ENCODE data around the gene NEO1.

NEO1 gene

GRCh38 chr15:73021139-73021621 is 31.1 kb upstream of the NEO1 start:
- DNase-seq (ENCODE audit: low read depth), result no peak
- H3K4me3 ChIP-seq (ENCODE audit: control insufficient read depth, low read depth, low read length), result no peak overlapping the region
- TF ChIP-seq CTCF (IDR thresholded peaks at IDR 0.05; ENCODE audit: control insufficient read depth, insufficient read depth, low read depth, low read length, missing control alignments), result no peak

- no peak overlapping the region for H3K4me3 ChIP-seq (ENCODE audit: control insufficient read depth, low read depth, low read length)
- TF ChIP-seq CTCF (IDR thresholded peaks at IDR 0.05; ENCODE audit: control insufficient read depth, insufficient read depth, low read depth, low read length, missing control alignments), result no peak
- DNase-seq (ENCODE audit: low read depth), result no peak
These were observed 30.1 kb upstream of the NEO1 start for GRCh38 chr15:73022161-73022560.

GRCh38 chr15:73023071-73023470 is 29.2 kb upstream of the NEO1 start:
- no peak overlapping the region for H3K4me3 ChIP-seq (ENCODE audit: control insufficient read depth, low read depth, low read length)
- no peak for DNase-seq (ENCODE audit: low read depth)
- TF ChIP-seq CTCF (IDR thresholded peaks at IDR 0.05; ENCODE audit: control insufficient read depth, insufficient read depth, low read depth, low read length, missing control alignments), result no peak

DNA sequence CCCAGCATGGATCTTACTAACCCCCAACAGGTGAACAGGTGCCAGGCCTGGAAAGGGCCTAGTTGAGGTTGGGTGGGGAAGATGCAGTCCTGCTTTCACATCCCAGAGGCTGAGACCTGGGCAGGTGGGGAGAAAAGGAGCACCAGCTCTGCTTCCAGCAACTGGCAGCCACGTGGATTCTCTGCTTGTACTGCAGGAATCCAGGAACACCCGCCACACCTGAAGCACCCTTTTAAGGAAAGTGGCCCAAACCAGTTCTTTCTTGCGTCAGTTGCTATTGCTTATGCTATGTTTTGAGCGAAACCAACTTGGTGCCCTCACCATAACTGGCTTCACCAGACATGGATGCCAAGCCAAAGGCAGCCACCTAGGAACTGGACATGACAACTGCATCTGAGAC is 28.1 kb upstream of the NEO1 start:
- DNase-seq (ENCODE audit: low read depth), result no peak

GRCh38 chr15:73026511-73027054 is 25.7 kb upstream of the NEO1 start:
- no peak for DNase-seq (ENCODE audit: low read depth)
- no peak for TF ChIP-seq CTCF (IDR thresholded peaks at IDR 0.05; ENCODE audit: control insufficient read depth, insufficient read depth, low read depth, low read length, missing control alignments)
- H3K4me3 ChIP-seq (ENCODE audit: control insufficient read depth, low read depth, low read length), result no peak overlapping the region

More for the DNA sequence above, 28.1 kb upstream of the NEO1 start:
- H3K4me3 ChIP-seq (ENCODE audit: control insufficient read depth, low read depth, low read length), result no peak overlapping the region
- TF ChIP-seq CTCF (IDR thresholded peaks at IDR 0.05; ENCODE audit: control insufficient read depth, insufficient read depth, low read depth, low read length, missing control alignments), result no peak

DNA sequence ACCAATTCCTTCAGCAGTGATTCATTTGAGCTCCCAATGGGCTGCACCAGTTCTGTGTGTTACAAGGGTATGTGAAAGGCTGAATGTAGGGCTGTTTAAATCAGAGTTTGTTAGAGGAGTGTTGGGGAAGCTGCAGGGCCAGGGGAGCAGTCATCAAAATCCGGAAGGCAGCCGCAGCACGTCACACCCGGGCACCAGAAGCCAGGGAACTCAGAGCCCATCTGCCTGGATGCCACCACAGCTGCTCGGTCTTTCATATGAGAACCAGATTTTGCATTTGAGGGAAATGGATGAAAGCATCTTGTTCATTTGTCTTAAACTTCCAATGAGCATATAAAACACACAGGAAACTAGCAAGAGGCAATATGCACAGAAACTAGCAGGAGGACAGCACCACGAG is 24.2 kb upstream of the NEO1 start:
- DNase-seq (ENCODE audit: low read depth), result no peak
- TF ChIP-seq CTCF (IDR thresholded peaks at IDR 0.05; ENCODE audit: control insufficient read depth, insufficient read depth, low read depth, low read length, missing control alignments), result no peak
- no peak overlapping the region for H3K4me3 ChIP-seq (ENCODE audit: control insufficient read depth, low read depth, low read length)
